SKM-1 (cell line): ENCODE measurements around the gene GBGT1.
A peak's percentile ranks its signal among the peaks of the same experiment; 100 is the strongest.
"Not testable (repeated sequence)": the region's sequence is repeated elsewhere in the genome, so short reads cannot be mapped to it uniquely, and the experiment has no call there.

Experiments
- DNase-seq: peaks from one replicate; lab custom pipeline; 2025; ENCODE audit not compliant: unreplicated experiment; lab: John Stamatoyannopoulos, UW

The GBGT1 gene

DNA sequence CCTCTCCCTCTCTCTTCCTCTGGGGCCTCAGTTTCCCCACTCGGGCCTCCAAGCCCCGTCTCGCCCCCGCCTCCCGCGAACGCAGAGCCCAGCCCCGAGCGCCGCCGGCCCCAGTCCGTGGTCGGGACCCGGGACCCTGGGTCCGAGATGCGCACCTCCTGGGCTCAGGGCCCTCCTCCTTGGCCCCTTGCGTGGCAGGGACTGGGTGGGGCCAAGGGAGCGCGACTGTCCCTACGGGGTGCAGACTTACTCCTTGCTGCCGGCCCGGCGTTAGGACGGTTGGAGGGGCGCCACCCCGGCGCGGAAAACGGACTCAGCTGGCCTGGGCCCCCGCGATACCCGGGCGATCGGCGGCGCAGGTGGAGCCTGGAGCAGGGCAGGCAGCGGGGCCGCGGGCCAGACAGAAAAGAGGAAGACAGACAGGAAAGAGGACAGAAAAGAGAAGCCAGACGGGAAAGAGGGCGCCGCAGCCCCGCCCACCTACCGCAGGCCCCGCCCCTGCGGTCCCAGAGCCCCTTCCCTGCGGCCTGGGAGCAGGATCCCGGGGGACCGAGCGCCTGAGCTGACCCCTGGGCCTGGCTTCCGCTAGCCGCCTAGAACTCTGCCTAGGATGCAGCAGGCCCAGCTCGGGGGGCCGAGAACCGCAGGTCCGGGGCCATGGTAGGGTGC, at the start of gene GBGT1:
GBGT1 (minus strand) TSS at position 411 of the 669 bp plus-strand sequence. CDS start 1,502 bp downstream, outside the sequence.
- DNase-seq, result peak; percentile 81

- DNase-seq, result no peak
Measured at GRCh38 chr9:133210609-133211008, 46.9 kb upstream of the GBGT1 start.

- no peak for DNase-seq
Measured at GRCh38 chr9:133210202-133210532, 46.5 kb upstream of the GBGT1 start.

DNA sequence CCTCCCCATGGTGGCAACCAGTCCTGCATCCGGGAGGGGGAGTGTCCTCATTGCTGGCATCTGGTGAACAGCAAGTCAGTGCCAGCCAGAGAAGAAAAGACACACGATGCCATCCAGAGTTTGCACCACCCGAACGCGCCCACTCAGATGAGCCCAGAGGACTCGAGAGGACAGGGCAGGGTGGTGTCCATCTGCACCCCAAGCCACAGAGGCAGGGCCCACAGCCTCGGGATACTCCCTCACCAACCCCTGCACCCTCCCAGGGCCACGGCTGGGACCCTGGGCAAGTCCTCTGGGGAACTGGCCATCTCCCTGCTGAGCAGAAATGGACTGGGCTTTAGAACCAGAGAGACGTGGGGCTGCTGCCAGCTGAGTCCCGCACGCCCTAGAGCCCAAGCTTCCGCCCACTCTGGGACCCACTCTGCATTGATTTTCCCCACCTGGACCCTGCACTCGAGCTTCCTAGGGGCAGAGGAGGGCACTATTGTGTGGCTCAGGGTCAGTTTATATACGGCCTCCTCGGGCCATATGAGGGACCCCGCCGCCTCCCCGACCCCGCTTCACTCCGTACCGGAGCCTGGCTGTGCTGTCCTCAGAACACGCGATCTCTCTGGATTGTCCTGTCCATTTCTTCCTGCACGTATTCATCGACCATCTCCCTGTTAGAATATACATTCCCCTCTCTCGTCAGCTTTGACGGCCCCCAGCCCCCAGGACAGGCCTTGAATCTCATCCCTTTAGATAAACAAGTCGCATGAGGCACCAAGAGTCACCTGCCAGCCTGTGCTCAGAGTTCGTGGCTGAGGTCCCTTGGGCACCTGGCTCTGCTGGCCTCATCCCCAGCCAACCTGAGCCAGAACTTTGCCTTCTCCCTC, 45.9 kb upstream of the GBGT1 start:
- not testable (repeated sequence) for DNase-seq

GRCh38 chr9:133208880-133209300, 45.2 kb upstream of the GBGT1 start, which contains the start of gene OBP2B:
OBP2B (minus strand) TSS chr9:133209250; CDS start chr9:133209199, 51 bp downstream.
- DNase-seq, result not testable (repeated sequence)

DNA sequence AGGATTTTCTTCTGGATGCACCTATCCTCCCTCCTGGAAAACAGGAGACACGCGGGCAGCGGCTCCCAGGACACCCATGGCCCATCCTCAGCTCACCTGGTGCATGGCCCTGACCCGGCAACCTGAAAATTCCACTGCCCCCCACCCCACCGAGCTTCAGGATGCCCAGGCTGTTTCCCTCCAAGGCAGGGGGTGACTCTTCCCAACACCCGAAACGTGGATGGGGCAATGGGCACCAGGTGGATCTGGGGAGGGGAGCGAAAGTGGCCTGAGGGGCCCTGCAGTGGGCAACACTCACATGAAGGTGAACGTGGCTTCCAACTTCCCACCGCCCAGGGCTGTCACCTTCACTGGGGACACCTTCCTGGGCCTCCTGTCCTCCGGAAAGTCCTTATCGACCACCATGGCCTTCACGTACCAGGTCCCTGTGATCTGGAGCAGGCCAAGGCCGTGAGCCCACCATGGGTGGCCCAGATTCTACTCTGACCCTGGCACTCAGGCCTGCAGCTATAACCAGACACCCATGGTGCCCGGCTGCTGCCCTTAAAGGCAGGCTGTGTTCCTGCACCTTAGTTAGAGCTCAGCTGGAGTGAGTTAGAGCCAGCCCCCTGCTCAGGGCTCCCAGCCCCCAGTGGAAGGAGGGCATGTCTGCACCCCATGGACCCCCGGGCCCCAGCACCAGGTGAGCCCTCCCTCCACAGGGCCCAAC, 44.6 kb upstream of the GBGT1 start:
- DNase-seq, result not testable (repeated sequence)

- no peak for DNase-seq
Measured at GRCh38 chr9:133207540-133208170, 43.9 kb upstream of the GBGT1 start.

GRCh38 chr9:133207021-133207531, 43.4 kb upstream of the GBGT1 start:
- no peak for DNase-seq

GRCh38 chr9:133205996-133206931, 42.5 kb upstream of the GBGT1 start:
- no peak for DNase-seq

DNA sequence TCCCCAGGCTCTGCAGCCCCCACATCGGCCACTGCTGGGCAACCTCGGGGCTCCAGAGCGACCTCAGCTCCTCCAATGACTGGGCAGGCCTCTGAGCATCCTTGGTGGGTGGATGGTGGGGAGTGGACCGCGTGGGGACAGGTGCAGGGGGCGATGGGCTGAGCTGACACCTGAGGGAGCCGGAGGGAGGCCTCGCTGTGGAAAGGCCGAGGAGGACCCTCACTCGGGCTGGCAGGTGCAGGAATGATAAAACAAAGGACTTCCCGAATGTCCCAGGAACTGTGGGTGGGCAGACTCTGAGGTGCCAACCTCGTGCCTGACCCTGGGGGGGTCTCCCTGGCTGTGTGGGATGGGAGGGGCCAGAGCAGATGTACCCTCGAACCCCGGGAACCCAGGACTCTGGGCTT, 41.8 kb upstream of the GBGT1 start:
- not testable (repeated sequence) for DNase-seq

GRCh38 chr9:133204993-133205336, 41.3 kb upstream of the GBGT1 start:
- DNase-seq, result no peak

- no peak for DNase-seq
Measured at GRCh38 chr9:133204335-133204992, 40.8 kb upstream of the GBGT1 start.

- DNase-seq, result no peak
Measured at GRCh38 chr9:133203506-133204075, 39.9 kb upstream of the GBGT1 start.

GRCh38 chr9:133202688-133203453, 39.2 kb upstream of the GBGT1 start:
- no peak for DNase-seq

DNA sequence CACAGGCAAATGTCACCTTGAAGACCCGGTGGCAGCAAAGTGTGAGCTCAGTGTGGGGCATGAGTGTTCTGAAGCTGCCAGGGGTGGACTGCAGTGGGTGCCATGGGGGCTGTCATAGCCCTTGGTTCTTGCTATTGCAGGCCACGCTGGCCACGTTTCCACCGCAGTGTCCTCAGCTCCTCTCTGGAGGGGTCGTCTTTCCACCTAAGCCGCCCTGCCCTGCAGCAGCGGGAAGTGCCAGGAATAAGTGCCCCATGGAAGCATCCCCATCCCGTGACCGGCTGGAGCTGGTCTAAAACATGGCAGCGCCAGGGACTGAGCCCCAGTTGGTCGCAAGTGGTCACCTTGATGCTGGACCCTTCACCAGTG, 38.4 kb upstream of the GBGT1 start:
- no peak for DNase-seq

GRCh38 chr9:133201424-133202144, 37.9 kb upstream of the GBGT1 start:
- DNase-seq, result no peak

DNA sequence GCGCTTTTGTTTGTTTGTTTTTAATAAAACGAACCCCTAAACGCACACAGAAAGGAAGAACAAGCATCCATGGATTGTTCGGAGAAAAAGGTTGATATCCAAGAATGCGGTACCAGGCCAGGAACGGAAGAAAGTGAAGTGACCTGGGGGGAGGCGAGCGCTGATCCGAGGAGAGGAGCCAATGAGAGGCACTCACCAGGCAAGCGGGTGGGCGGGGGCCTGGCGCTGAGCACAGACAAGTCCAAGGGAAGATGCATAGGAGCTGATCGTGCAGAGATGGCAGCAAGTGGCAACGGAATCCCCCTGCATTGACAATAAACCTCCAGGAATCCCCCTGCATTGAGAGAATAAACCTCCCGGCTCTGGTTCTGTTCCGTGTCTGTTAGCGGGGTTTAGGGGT, 36.9 kb upstream of the GBGT1 start:
- no peak for DNase-seq
